PC-9 (cell line): ENCODE results near the gene ALG5. TPM values are rescaled to one million over a fixed set of nuclear protein-coding genes. Genes with fewer than 3 reads are reported as not detected.

Experiments
- BruUV-seq: library from RNA; stranded (reverse); fragments of 400-500 nt; replicated peaks from 2 replicates; lab custom pipeline; 2021; lab: Mats Ljungman, UMichigan
- CTCF ChIA-PET: fragments of 300-600 bp; sonication (Branson Sonifier 250); formaldehyde crosslinking; loops from one replicate; lab custom pipeline; 2022; ENCODE audit warnings: antibody characterized with exemption; lab: Charles Lee
- POLR2A ChIA-PET: fragments of 300-600 bp; sonication (Branson Sonifier 250); formaldehyde crosslinking; loops from one replicate; lab custom pipeline; 2022; ENCODE audit warnings: antibody characterized with exemption; ENCODE audit not compliant: unreplicated experiment; lab: Charles Lee
- DNase-seq, 2 experiments: peaks; one replicate each; pipeline versions ENCODE4 v3.0.0 to v3.0.0-alpha.2; 2015 to 2022; ENCODE audit warnings: mixed read lengths in 1 of 2
- H2AFZ ChIP-seq: fragments of 200-600 bp; sonication (generic); 2 replicates; pipeline ENCODE4 v1.8.1; 2017; ENCODE audit warnings: antibody characterized with exemption
- H3F3A ChIP-seq: fragments of 200-600 bp; sonication (generic); 2 replicates; pipeline ENCODE4 v1.8.1; 2017; ENCODE audit warnings: antibody characterized with exemption, mild to moderate bottlenecking, low read depth; ENCODE audit not compliant: insufficient read depth
- H3K27ac ChIP-seq: fragments of 200-600 bp; sonication (generic); 2 replicates; pipeline ENCODE4 v1.6.1; 2016; ENCODE audit warnings: mixed run types
- H3K27me3 ChIP-seq: fragments of 200-600 bp; sonication (generic); 2 replicates; pipeline ENCODE4 v1.6.1; 2016; ENCODE audit warnings: low read depth, mixed run types; ENCODE audit not compliant: insufficient read depth
- H3K36me3 ChIP-seq: fragments of 200-600 bp; sonication (generic); 2 replicates; pipeline ENCODE4 v1.6.1; 2016; ENCODE audit warnings: low read depth, mixed run types
- H3K4me1 ChIP-seq: fragments of 200-600 bp; sonication (generic); replicated peaks from 2 replicates; pipeline ENCODE4 v1.6.1; 2016; ENCODE audit warnings: mixed run types; ENCODE audit not compliant: insufficient read depth
- H3K4me2 ChIP-seq: fragments of 200-600 bp; sonication (generic); 2 replicates; pipeline ENCODE4 v1.6.1; 2017; ENCODE audit warnings: mixed run types
- H3K4me3 ChIP-seq: fragments of 200-600 bp; sonication (generic); 2 replicates; pipeline ENCODE4 v1.6.1; 2016; ENCODE audit warnings: mixed run types
- H3K79me2 ChIP-seq: fragments of 200-600 bp; sonication (generic); 2 replicates; pipeline ENCODE4 v1.6.1; 2017; ENCODE audit warnings: low read depth, mixed run types
- H3K9me2 ChIP-seq: fragments of 200-600 bp; sonication (generic); 2 replicates; pipeline ENCODE4 v1.8.1; 2017; ENCODE audit warnings: mild to moderate bottlenecking; ENCODE audit not compliant: insufficient read depth
- H3K9me3 ChIP-seq: fragments of 200-600 bp; sonication (generic); 2 replicates; pipeline ENCODE4 v1.8.1; 2016; ENCODE audit warnings: low read depth; ENCODE audit not compliant: insufficient read depth
- H4K20me1 ChIP-seq: fragments of 200-600 bp; sonication (generic); 2 replicates; pipeline ENCODE4 v1.8.1; 2017; ENCODE audit not compliant: insufficient read depth
- CTCF ChIP-seq: fragments of 200-600 bp; sonication (generic); conservative IDR thresholded peaks from 2 replicates; pipeline ENCODE4 v1.6.1; 2017; ENCODE audit warnings: mixed run types, antibody characterized with exemption, mild to moderate bottlenecking, moderate library complexity
- EZH2 ChIP-seq: fragments of 200-600 bp; sonication (generic); IDR thresholded peaks from 2 replicates; pipeline ENCODE4 v1.8.0; 2017; ENCODE audit warnings: antibody characterized with exemption, low read depth
- intact Hi-C: fragments of 100-400 bp; cut with micrococcal nuclease; formaldehyde crosslinking; loops from one replicate; pipeline ENCODE4 v1.10.0; 2022; ENCODE audit not compliant: unreplicated experiment
- total RNA-seq: library from RNA; stranded (reverse); gene quantifications from 2 replicates; pipeline ENCODE4 v1.2.3, GENCODE V29; 2021

ALG5 gene
- total RNA-seq, 1 experiment from 2014 or later, result 18.8 TPM

DNA sequence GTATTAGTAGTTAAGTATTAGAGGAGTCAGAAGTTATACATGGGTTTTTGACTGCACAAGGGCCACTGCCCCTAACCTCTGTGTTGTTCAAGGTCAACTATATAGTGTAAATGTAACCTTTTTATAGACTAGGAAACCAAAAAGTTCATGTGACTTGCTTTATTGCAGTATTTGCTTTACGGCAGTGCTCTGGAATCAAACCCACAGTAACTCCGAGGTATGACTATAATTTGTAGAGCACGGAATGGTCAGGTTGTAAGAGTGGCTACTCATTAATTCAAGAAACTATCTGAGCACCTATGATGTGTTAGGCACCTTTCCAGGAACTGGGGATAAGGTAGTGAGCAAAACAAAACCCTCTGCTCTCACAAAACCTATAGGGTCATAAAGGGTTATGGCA, 38.1 kb upstream of the ALG5 start:
- no TSS peak for BruUV-seq
- intact Hi-C loops, result no loop called here
- no peak overlapping the region for H3K4me3 ChIP-seq
- CTCF ChIA-PET, result no interaction called here
- no peaks in the 10 kb centered on the region for H3K9me2 ChIP-seq
- H3K27me3 ChIP-seq, result no peaks in the 10 kb centered on the region
- TF ChIP-seq CTCF (no peak), EZH2 (no peak)
- H3K9me3 ChIP-seq, result no peaks in the 10 kb centered on the region
- H2AFZ ChIP-seq, result no peak overlapping the region
- no peaks in the 10 kb centered on the region for H3K4me1 ChIP-seq
- no peak overlapping the region for H3K4me2 ChIP-seq
- POLR2A ChIA-PET, result no interaction called here
- H4K20me1 ChIP-seq, result no peaks in the 10 kb centered on the region
- DNase-seq, result no peak
- H3K27ac ChIP-seq, result no peak overlapping the region
- peaks cover 41% of the 10 kb centered on the region for H3K36me3 ChIP-seq
- H3F3A ChIP-seq, result peaks cover 4% of the 10 kb centered on the region; the same call in 1 of the 2 replicates
- H3K79me2 ChIP-seq, result no peaks in the 10 kb centered on the region

DNA sequence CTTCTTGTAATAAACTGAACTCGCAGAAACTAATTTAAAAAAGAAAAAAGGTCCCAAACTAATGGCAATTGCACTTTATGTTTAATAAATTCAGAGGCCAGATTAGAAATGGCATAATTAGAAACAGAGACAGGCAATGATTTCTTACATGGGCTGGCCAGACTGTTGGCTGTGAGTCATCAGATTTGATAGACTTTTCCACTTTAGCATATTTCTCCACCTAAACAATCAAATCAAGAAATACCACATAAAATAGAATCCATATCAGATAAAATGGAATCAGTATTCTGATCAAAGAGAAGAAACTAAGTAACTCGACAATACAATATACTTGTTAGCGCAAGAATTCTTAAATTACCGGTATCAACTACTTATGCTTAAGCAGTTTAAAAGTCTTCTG, 30.5 kb upstream of the ALG5 start:
- intact Hi-C loops, result no loop called here
- no peak overlapping the region for H3K4me3 ChIP-seq
- no TSS peak for BruUV-seq
- H2AFZ ChIP-seq, result no peak overlapping the region
- no peak overlapping the region for H3K4me2 ChIP-seq
- no peaks in the 10 kb centered on the region for H4K20me1 ChIP-seq
- no peak for DNase-seq
- H3K4me1 ChIP-seq, result no peaks in the 10 kb centered on the region
- H3F3A ChIP-seq, result no peaks in the 10 kb centered on the region
- no peaks in the 10 kb centered on the region for H3K9me3 ChIP-seq
- H3K36me3 ChIP-seq, result peaks cover 26% of the 10 kb centered on the region
- no peaks in the 10 kb centered on the region for H3K9me2 ChIP-seq
- no peak for TF ChIP-seq CTCF
- TF ChIP-seq EZH2, result no peak
- CTCF ChIA-PET, result no interaction called here
- no peaks in the 10 kb centered on the region for H3K79me2 ChIP-seq
- POLR2A ChIA-PET, result no interaction called here
- H3K27ac ChIP-seq, result no peak overlapping the region; the same call in 1 of the 2 replicates
- H3K27me3 ChIP-seq, result no peaks in the 10 kb centered on the region

DNA sequence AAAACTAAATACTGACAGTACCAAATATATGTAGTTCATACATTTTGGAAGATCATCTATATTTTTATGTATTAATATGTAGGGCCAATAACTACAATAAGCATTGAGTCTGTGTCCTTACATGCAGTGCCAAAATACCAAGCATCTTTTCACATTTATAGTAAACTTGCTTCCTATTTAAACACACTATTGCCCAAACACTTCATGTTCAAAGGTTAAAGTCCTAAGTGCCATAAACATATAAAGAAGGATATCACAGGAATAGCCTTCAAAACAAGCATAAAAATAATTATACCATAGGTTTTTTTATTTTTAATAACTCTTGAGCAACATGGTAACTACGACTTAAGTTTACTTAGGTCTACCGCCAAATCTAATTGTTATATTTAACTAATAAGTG, 28.5 kb upstream of the ALG5 start:
- H3K4me1 ChIP-seq, result no peaks in the 10 kb centered on the region
- no peak overlapping the region for H3K4me3 ChIP-seq
- CTCF ChIA-PET, result no interaction called here
- no peak for TF ChIP-seq EZH2
- no peak for TF ChIP-seq CTCF
- no peak for DNase-seq
- POLR2A ChIA-PET, result interaction anchor here (0.6 kb wide), 1 partner anchor 178 kb away, joined by 6 read pairs; no protein-coding TSS in a partner anchor
- H3K27ac ChIP-seq, result no peak overlapping the region
- H3K79me2 ChIP-seq, result no peaks in the 10 kb centered on the region
- BruUV-seq, result no TSS peak
- H3K4me2 ChIP-seq, result no peak overlapping the region
- 0 out of 2 replicates have a peak, but pooled peaks cover 8% of the 10 kb centered on the region for H4K20me1 ChIP-seq
- H3K27me3 ChIP-seq, result no peaks in the 10 kb centered on the region
- no peaks in the 10 kb centered on the region for H3F3A ChIP-seq
- H3K9me2 ChIP-seq, result no peaks in the 10 kb centered on the region
- H3K36me3 ChIP-seq, result peaks cover 27% of the 10 kb centered on the region
- intact Hi-C loops, result loop anchor here (2.0 kb wide), 1 partner anchor 13 kb away; no protein-coding TSS in a partner anchor
- H2AFZ ChIP-seq, result no peak overlapping the region
- no peaks in the 10 kb centered on the region for H3K9me3 ChIP-seq
